Endothelial cell of umbilical vein (primary cell): ENCODE data around the gene RTN4IP1. TPM values are rescaled to one million over a fixed set of nuclear protein-coding genes. Genes with fewer than 3 reads are reported as not detected.

Experiments used
- BruUV-seq: library from RNA; stranded (reverse); fragments of 400-500 nt; replicated peaks from 2 replicates; lab custom pipeline; 2021; lab: Mats Ljungman, UMichigan
- CTCF ChIA-PET: fragments of 300-600, 350-600 bp; sonication (Branson Sonifier 250); formaldehyde crosslinking; loops from one replicate; lab custom pipeline; 2021; ENCODE audit warnings: antibody characterized with exemption, inconsistent platforms; lab: Charles Lee
- POLR2A ChIA-PET: fragments of 300-600, 350-600 bp; sonication (Branson Sonifier 250); formaldehyde crosslinking; loops from one replicate; lab custom pipeline; 2021; ENCODE audit warnings: antibody characterized with exemption, inconsistent platforms; lab: Charles Lee
- DNase-seq: peaks from one replicate; pipeline ENCODE4 v3.0.0-alpha.2; 2011; ENCODE audit warnings: low read depth, low spot score
- FAIRE-seq: peaks from 2 replicates; lab custom pipeline; 2011; peaks lifted over from hg19 to GRCh38; lab: Jason Lieb, UNC
- H2AFZ ChIP-seq: 2 replicates; pipeline ENCODE4 v1.6.0; 2012; ENCODE audit warnings: low read depth, low read length, control low read depth, inconsistent platforms
- H3K27ac ChIP-seq: 2 replicates; pipeline ENCODE4 v1.5.1; 2011; ENCODE audit warnings: low read depth, mild to moderate bottlenecking, control low read depth, low read length, moderate library complexity; ENCODE audit not compliant: insufficient read depth
- H3K27me3 ChIP-seq, 2 experiments: 2 replicates each; pipeline versions ENCODE4 v1.6.0 to v1.6.1; 2011; ENCODE audit warnings: low read length in 2 of 2, mixed read lengths in 1 of 2; ENCODE audit not compliant: control insufficient read depth in 2 of 2, insufficient read depth in 2 of 2
- H3K36me3 ChIP-seq, 2 experiments: 2 replicates in 1 of 2; 3 replicates in 1 of 2; pipeline ENCODE4 v1.5.1; 2011; ENCODE audit warnings: low read length in 2 of 2, mild to moderate bottlenecking in 1 of 2, moderate library complexity in 1 of 2; ENCODE audit not compliant: control insufficient read depth in 2 of 2, insufficient read depth in 2 of 2; ENCODE audit errors: extremely low read depth in 1 of 2
- H3K4me1 ChIP-seq: 3 replicates; pipeline ENCODE4 v1.5.1; 2011; ENCODE audit warnings: mild to moderate bottlenecking, low read length; ENCODE audit not compliant: control insufficient read depth, insufficient read depth; ENCODE audit errors: extremely low read depth
- H3K4me2 ChIP-seq: 2 replicates; pipeline ENCODE4 v1.6.1; 2011; ENCODE audit warnings: low read length, control low read depth, mixed read lengths; ENCODE audit not compliant: insufficient read depth
- H3K4me3 ChIP-seq, 3 experiments: fragments of 200-600 bp in 1 of 3; sonication (generic), shearing (Covaris generic) in 1 of 3; replicated peaks in 1 of 3; 2 replicates each; pipeline ENCODE4 v1.5.1; 2011 to 2016; ENCODE audit warnings: control low read depth in 3 of 3, low read length in 3 of 3, mild to moderate bottlenecking in 2 of 3, inconsistent platforms in 1 of 3, low read depth in 1 of 3, moderate library complexity in 1 of 3; ENCODE audit not compliant: insufficient read depth in 1 of 3
- H3K79me2 ChIP-seq: 2 replicates; pipeline ENCODE4 v1.6.0; 2012; ENCODE audit warnings: low read length, inconsistent platforms; ENCODE audit not compliant: control insufficient read depth, insufficient read depth
- H3K9ac ChIP-seq: replicated peaks from 2 replicates; pipeline ENCODE3; 2011; ENCODE audit warnings: low read length, control low read depth; ENCODE audit not compliant: insufficient read depth; ENCODE audit errors: extremely low read depth
- H3K9me1 ChIP-seq: replicated peaks from 3 replicates; pipeline ENCODE4 v1.6.0; 2011; ENCODE audit warnings: mild to moderate bottlenecking, low read length; ENCODE audit not compliant: control insufficient read depth, insufficient read depth; ENCODE audit errors: extremely low read depth
- H3K9me3 ChIP-seq: replicated peaks from 2 replicates; pipeline ENCODE4 v1.5.1; 2012; ENCODE audit warnings: low read length, inconsistent platforms; ENCODE audit not compliant: control insufficient read depth, insufficient read depth
- H4K20me1 ChIP-seq: replicated peaks from 2 replicates; pipeline ENCODE3; 2011; ENCODE audit warnings: mild to moderate bottlenecking, low read length; ENCODE audit not compliant: control insufficient read depth, insufficient read depth; ENCODE audit errors: extremely low read depth
- CTCF ChIP-seq, 2 donors: IDR thresholded peaks; 1 replicate in 1 of 2; 2 replicates in 1 of 2; pipeline ENCODE4 v1.5.1; 2011; ENCODE audit warnings: low read length in 2 of 2, mild to moderate bottlenecking in 2 of 2, moderate library complexity in 2 of 2, control low read depth in 1 of 2, inconsistent platforms in 1 of 2, low read depth in 1 of 2; ENCODE audit not compliant: insufficient read depth in 1 of 2; ENCODE audit errors: extremely low read depth in 1 of 2
- EZH2 ChIP-seq: IDR thresholded peaks from 2 replicates; pipeline ENCODE4 v1.6.1; 2012; ENCODE audit warnings: borderline replicate concordance, low read depth, mild to moderate bottlenecking, moderate library complexity, low read length, inconsistent platforms; ENCODE audit not compliant: severe bottlenecking
- FOS ChIP-seq: IDR thresholded peaks from 2 replicates; pipeline ENCODE4 v1.6.1; 2011; ENCODE audit warnings: mild to moderate bottlenecking, low read length, moderate library complexity, borderline replicate concordance; ENCODE audit not compliant: insufficient read depth
- GATA2 ChIP-seq: IDR thresholded peaks from 2 replicates; pipeline ENCODE4 v1.7.0; 2011; ENCODE audit warnings: low read depth, mild to moderate bottlenecking, moderate library complexity, mixed read lengths, low read length; ENCODE audit not compliant: insufficient read length, insufficient read depth
- JUN ChIP-seq: IDR thresholded peaks from 2 replicates; pipeline ENCODE4 v1.6.1; 2011; ENCODE audit warnings: borderline replicate concordance, low read depth; ENCODE audit not compliant: insufficient read length, insufficient read depth
- MAX ChIP-seq: IDR thresholded peaks from 2 replicates; pipeline ENCODE4 v1.6.1; 2011; ENCODE audit not compliant: insufficient read depth, insufficient read length
- MYC ChIP-seq: IDR thresholded peaks from one replicate; pipeline ENCODE4 v1.6.1; 2011; ENCODE audit warnings: mild to moderate bottlenecking, low read depth, low read length
- POLR2A ChIP-seq: IDR thresholded peaks from 2 replicates; pipeline ENCODE4 v1.6.1; 2012; ENCODE audit warnings: low read depth, mild to moderate bottlenecking, control low read depth, low read length
- POLR2AphosphoS5 ChIP-seq: IDR thresholded peaks from 2 replicates; pipeline ENCODE4 v1.6.1; 2012; ENCODE audit warnings: low read depth, mild to moderate bottlenecking, control low read depth, low read length, moderate library complexity; ENCODE audit not compliant: insufficient read depth
- dilution Hi-C: fragments of 300-500 bp; cut with MboI; formaldehyde crosslinking; loops from one replicate; pipeline ENCODE4 v1.15.0; 2019; ENCODE audit warnings: low sequenced_read_pairs; ENCODE audit not compliant: extremely low pct_ligation_motif_present
- intact Hi-C: fragments of 100-400 bp; cut with micrococcal nuclease; formaldehyde crosslinking; loops from one replicate; pipeline ENCODE4 v1.10.0; 2022
- polyA plus RNA-seq, 4 experiments: library from polyadenylated mRNA; depleted of rRNA in 3 of 4; stranded (reverse) in 3 of 4; unstranded in 1 of 4; fragments of >200 nt; gene quantifications; 2 replicates each; pipeline versions ENCODE4 v1.2.1 to v1.2.3, GENCODE V29; 2011 to 2012; ENCODE audit warnings: missing spikeins in 1 of 4
- total RNA-seq: library from RNA; stranded (reverse); gene quantifications from 2 replicates; pipeline ENCODE4 v1.2.3, GENCODE V29; 2021

Gene RTN4IP1
- total and polyA plus RNA-seq, 2 donors (not counting 3 experiments of a cell fraction or from before 2014, with no cell fraction given), result 3.9 to 5.4 TPM

DNA sequence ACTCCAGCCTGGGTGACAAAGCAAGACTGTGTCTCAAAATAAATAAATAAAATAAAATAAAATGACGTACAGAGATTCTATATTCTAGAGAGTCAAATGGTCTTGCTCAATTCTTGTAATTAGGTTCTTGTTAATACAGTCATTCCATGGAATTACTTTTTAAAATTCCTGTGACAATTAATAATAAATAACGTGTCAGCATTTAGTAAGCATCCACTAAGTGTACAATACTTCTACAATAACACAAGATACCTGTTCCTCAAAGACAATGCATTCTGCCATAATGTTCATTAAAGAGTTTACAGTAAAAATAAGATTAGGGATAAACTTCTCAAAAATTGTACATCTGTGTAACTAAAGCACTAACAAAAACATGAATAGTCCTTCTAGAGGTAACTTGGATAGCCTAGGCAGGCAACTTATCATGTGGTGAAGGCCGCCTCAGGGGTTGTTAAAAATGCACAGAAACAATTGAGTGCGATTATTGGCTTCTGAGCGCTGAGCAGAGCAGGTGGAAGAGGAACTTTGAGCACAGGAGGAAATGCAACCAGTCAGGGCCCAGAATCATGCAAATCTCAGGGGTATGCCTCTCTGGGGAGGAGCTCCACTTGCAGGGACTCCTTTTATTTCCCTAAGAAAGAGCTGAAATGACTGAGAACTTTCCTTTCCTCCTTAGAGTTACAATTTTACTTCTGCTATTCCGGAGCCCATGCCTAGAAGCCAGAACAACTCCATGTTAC lies 37.2 kb upstream of the RTN4IP1 start:
- POLR2A ChIA-PET, result no interaction called here

More for the DNA sequence above, 37.2 kb upstream of the RTN4IP1 start:
- no peaks in the 10 kb centered on the region for H3K79me2 ChIP-seq
- H3K9ac ChIP-seq, result no peak overlapping the region
- H3K9me1 ChIP-seq, result no peaks in the 10 kb centered on the region
- DNase-seq (no peak), FAIRE-seq (no peak)
- dilution Hi-C loops, result no loop called here
- H3K4me2 ChIP-seq, result no peak overlapping the region
- H3K27ac ChIP-seq, result no peak overlapping the region
- BruUV-seq, result no TSS peak
- TF ChIP-seq POLR2AphosphoS5 (no peak), EZH2 (no peak), JUN (no peak), MYC (no peak), FOS (no peak), MAX (no peak), CTCF (IDR thresholded peaks at IDR 0.05; ENCODE audit: extremely low read depth in 1 of 2, insufficient read depth in 1 of 2, low read depth in 1 of 2, low read length in 2 of 2) (no peak), GATA2 (no peak), POLR2A (no peak)
- no peaks in the 10 kb centered on the region for H3K27me3 ChIP-seq
- no peaks in the 10 kb centered on the region for H3K9me3 ChIP-seq
- intact Hi-C loops, result no loop called here
- no peak overlapping the region for H2AFZ ChIP-seq
- H4K20me1 ChIP-seq, result no peaks in the 10 kb centered on the region
- CTCF ChIA-PET, result interaction anchor here (1.4 kb wide), 1 partner anchor 32 kb away, joined by 3 read pairs; no protein-coding TSS in a partner anchor
- H3K4me3 ChIP-seq, result no peak overlapping the region
- no peaks in the 10 kb centered on the region for H3K4me1 ChIP-seq
- H3K36me3 ChIP-seq, result peaks cover 6 to 7% of the 10 kb centered on the region in 2 experiments
